Inflammatory macrophage (primary cell): Measurements from ENCODE around the gene APPL2.
"Not testable (repeated sequence)": the region's sequence is repeated elsewhere in the genome, so short reads cannot be mapped to it uniquely, and the experiment has no call there.

Experiments used
- DNase-seq, 2 donors: peaks; one replicate each; pipeline ENCODE4 v3.0.0-alpha.2; 2020 to 2022

APPL2 gene

GRCh38 chr12:105256011-105256410 is 20.0 kb upstream of the APPL2 start:
- no peak for DNase-seq

- DNase-seq = no peak
Measured at GRCh38 chr12:105253866-105254513, 18.0 kb upstream of the APPL2 start.

DNA sequence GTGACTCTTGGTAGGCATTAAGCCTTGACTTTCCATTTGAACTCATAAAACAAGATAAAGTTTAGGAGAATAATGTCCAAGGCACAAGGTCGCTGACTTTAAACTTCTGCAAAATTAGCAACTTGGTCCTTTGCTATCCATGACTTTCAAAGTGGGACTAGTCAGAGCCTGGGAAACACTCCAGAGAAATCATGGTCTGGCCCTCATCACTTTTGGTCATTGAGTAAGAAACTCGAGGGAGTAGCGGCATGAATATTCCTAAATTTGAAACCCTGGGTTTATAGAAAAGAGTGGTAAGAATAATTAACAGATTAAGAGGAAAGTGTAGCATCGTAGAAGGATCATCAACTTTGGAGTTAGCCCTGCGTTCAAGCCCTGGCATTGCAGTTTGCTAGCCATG is 16.9 kb upstream of the APPL2 start:
- no peak for DNase-seq

DNA sequence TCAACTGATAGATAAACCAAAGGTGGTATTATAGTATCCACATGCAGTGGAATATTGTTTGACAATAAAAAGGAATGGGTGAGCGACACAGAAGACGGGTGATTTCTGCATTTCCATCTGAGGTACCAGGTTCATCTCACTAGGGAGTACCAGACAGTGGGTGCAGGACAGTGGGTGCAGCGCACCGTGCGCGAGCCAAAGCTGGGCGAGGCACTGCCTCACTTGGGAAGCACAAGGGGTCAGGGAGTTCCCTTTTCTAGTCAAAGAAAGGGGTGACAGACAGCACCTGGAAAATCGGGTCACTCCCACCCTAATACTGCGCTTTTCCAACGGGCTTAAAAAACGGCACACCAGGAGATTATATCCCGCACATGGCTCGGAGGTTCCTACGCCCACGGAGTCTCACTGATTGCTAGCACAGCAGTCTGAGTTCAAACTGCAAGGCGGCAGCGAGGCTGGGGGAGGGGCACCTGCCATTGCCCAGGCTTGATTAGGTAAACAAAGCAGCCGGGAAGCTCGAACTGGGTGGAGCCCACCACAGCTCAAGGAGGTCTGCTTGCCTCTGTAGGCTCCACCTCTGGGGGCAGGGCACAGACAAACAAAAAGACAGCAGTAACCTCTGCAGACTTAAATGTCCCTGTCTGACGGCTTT is 9.9 kb upstream of the APPL2 start:
- not testable (repeated sequence) for DNase-seq

DNA sequence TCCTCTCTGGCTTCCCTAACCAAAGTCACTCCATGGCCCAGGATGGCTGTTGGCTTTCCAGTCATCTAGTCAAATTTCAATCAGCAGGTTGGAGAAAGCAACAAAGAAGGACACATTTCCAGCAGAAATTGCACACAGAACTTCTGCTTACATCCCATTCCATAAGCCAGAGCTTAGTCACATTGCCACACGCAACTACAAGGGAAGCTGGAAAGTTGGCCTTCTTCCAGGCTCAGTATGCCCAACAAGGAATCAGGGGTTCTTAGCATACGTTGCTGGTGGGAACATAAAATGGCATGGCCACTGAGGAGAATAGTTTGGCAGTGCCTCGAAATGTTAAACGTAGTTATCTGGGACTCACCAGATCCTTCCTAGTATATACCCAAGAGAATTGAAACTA is 9.3 kb upstream of the APPL2 start:
- DNase-seq = no peak

DNA sequence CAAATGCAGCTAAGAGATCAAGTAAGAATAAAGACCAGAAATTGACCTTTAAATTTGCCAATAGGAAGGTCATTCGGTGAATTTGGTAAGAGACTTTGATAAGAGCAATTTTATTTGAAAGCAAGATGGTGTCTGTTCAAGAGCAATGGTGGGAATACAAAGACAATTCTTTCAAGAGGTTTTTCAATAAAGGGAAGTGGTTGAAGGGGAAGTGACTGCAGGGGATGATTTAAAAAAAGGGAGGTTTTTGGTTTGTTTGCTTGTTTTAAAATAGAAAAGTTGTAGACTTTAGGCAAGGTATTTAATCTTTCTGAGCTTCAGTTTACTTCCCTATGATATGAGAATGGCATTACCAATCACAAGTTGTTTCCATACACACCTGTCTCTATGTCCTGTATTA is 4.3 kb upstream of the APPL2 start:
- peak in 1 of 2 donors; percentile 37 for DNase-seq

DNA sequence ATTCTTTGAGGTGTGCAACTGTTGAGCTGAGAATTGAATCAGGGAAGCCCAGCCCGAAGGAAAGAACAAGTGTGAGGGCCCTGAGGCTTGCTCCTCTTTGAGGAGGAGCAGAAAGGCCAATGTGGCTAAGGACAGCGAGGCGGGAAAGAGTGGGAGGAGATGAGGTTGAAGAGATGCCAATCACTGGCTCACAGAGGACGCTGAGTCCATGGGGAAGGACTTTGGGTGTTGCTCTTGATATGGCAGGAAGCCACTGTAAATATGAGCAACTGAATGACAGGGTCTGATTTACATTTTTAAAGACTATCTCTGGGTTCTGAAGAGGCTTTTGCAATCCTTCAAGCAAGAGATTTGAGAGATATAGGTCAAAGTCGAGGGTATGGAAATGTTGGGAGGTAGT is 3.3 kb upstream of the APPL2 start:
- peak in 1 of 2 donors; percentile 11 for DNase-seq

DNA sequence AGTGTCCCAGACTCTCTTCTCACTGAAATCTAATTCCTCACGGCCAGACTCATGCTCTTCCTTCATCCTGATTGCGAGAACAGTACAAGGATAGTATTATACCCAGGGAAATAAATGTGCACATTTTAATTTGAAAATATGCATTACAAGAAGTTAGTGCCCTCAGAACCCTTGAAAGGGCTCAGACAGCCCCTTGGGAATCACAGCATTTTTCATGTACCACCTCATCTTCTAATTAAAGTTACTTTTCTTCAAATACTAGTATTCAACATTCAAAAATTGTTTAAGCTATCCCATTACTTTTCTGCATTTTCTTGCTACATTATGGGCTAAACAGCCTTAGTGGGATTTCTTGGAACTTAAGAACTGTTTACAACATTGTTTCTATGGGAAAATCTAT is 1.7 kb upstream of the APPL2 start:
- DNase-seq = no peak

- no peak for DNase-seq
Measured at GRCh38 chr12:105235281-105235731, 668 bp downstream of the APPL2 start.

- DNase-seq = no peak
Measured at GRCh38 chr12:105234197-105234596, 1.8 kb downstream of the APPL2 start.

GRCh38 chr12:105233041-105233905 is 2.7 kb downstream of the APPL2 start:
- DNase-seq = no peak

DNA sequence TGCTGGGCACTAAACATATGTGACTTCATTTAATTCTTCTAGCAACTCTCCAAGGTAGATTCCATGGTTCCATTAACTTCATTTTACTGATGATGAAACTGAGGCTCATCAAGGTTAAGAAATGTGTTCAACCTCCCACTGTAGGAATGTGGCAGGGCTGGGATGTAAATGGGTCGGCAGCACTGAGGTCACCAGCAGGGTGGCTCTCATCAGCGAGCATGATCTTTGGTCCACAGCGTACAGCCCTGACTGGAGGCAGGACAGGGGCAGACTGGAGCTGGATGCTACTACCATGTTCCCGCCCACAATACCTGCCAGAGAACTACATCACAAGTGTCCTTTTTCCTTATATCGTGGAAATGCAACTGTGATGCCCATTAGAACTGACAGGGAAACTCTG is 4.6 kb downstream of the APPL2 start:
- no peak for DNase-seq

DNA sequence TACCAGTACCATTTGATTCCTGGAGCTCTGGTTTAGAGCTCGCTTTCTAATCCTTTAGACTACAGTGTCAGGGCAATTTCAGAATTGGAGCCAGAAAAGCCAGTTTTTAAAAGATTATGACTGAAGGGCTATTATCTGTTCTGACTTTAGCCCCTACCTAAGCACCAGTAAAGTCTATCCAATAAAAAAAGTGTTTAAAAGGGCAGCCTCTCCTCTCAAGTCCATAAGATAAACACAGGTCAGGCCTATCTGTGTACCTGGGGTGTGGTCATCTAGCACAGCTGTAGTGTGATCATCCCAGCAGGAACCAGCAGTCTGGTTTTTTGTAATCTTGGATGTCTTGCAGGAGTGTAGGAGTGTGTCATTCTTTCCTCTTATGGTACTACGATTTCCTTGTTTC is 6.6 kb downstream of the APPL2 start:
- no peak for DNase-seq

DNA sequence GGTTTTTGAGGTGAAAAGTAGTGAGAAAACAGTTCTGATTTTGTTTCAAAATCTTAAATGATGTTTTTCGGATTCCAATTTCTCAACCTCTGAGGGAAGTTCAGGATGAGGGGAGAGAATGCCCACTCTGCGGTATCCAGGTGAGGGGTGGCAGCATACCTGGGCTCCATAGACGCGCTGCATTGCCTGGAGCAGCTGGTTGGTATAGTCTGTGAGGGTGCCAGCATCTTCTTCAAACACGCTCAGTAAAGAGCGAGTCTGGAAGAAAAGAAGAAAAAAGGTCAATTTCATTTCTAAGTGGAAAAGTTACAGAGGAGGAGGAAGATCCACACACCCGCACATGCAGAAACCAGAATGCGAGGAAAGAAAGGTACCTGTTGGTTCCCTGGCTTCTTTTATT is 7.0 kb downstream of the APPL2 start:
- no peak for DNase-seq

GRCh38 chr12:105228494-105228893 is 7.5 kb downstream of the APPL2 start:
- DNase-seq = peak; percentile 83 to 87

DNA sequence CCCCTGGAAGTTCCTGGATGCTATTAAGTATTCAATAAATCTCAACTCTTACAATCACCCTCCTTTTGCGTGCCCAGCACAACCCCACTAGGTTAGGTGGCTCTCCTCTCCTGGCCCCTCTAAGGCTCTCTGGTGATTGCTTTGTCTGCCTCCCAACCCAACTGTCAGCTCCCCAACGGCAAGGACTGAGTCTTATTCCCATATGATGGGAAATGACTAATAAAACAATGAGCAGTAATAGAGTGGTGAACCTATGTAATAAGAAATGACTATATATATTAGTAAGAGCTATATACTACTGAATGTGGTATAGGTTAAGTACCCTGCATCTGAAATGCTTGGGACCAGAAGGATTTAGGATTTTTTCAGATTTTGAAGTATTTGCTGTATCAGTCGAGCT is 8.1 kb downstream of the APPL2 start:
- DNase-seq = no peak

DNA sequence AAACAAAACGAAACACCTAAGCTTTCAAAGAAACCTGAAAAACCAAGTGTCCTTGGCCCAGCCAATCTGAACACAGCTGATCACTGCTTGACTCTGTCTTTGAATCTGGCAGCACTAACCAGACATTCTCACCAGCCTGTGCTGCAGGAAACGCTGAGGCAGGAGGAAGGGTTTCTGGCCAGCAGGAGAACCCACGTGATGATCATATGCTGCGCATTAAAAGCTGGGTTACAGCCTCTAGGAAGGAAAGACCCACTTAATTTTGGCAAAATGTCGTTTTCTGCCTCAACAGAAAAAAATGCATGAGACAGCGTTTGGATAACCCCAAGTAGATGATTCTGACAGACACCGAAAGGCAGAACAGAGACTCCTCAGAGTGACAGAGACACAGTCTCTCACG is 9.8 kb downstream of the APPL2 start:
- DNase-seq = peak; percentile 68 to 79

- DNase-seq = peak in 1 of 2 donors; percentile 19
Measured at GRCh38 chr12:105225505-105226015, 10.4 kb downstream of the APPL2 start.

GRCh38 chr12:105224399-105224798 is 11.6 kb downstream of the APPL2 start:
- no peak for DNase-seq

- DNase-seq = no peak
Measured at GRCh38 chr12:105223884-105224283, 12.1 kb downstream of the APPL2 start.

- peak; percentile 15 to 18 for DNase-seq
Measured at GRCh38 chr12:105223352-105223845, 12.6 kb downstream of the APPL2 start.

DNA sequence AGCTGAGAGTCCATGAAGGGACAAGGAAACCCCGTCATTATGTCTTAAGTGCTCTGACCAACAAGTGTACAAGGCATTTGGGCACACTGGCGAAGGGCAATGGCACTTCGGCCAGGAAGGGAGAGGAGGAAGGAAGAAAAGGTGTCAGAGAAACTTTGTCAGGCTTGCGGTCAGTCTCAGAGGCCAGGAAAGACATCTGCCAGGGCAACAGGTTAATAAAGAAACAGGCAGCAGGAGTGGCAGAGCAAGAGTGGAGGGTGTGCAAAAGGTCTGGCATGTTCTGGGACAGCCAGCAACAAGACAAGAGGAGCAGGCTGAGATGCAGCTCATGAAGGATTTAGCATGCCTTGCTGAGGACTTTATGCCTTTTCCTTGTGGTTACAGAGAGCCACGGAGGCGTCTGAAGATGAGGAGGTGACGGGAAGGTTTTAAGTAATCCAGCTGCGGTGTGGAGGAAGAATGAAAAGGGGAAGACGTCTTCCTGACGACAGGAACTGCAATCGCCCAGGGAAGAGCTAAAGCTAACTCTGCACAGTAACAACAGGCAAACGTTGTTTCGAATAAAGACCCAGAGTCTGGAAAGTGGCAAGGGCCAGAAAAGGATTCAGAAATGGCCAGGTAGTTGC is 13.1 kb downstream of the APPL2 start:
- DNase-seq = peak; percentile 41 to 62

DNA sequence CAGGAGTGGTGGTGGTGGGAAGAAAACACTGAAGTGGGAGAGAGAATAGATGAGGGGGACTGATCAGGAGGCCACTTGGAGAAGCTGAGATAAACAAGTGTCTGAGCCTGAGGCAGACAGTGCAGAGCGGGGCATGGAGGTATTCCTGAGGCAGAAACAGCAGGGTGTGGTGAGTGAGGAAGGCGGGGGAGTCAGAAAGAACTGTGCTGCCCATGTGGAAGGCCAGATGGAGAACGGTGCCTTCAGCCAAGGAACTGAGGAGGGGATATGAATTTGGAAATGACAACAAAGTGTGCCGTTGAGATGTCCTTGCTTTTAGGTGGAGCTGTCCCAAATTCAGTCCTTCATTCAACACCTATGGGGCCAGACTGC is 13.7 kb downstream of the APPL2 start:
- no peak for DNase-seq
